ENCODE results near the gene SMPX.
A peak's percentile ranks its signal among the peaks of the same experiment; 100 is the strongest.

The SMPX gene

GRCh38 chrX:21700967-21701366 lies 56.9 kb downstream of the SMPX start:
- ATAC-seq = no peak
- TF ChIP-seq ARNTL (CRISPR knock-in tag; IDR thresholded peaks at IDR 0.05; ENCODE audit: borderline replicate concordance, low read depth) = no peak
- TF ChIP-seq ISL1 (CRISPR knock-in tag; IDR thresholded peaks at IDR 0.05) = peak; percentile 46; the same call in 1 of the 2 replicates
- peak; percentile 90 for TF ChIP-seq TCF4 (CRISPR knock-in tag; IDR thresholded peaks at IDR 0.05; ENCODE audit: borderline replicate concordance)
- TF ChIP-seq GLIS3 (CRISPR knock-in tag; IDR thresholded peaks at IDR 0.05) = no peak

- no peak for ATAC-seq
- no peak for TF ChIP-seq TOX (CRISPR knock-in tag; IDR thresholded peaks at IDR 0.05; ENCODE audit: borderline replicate concordance)
- TF ChIP-seq ESRRG (CRISPR knock-in tag; IDR thresholded peaks at IDR 0.05) = no peak
- no peak for TF ChIP-seq ZNF70 (CRISPR knock-in tag; IDR thresholded peaks at IDR 0.05)
- no peak for TF ChIP-seq ZNF8 (CRISPR knock-in tag; IDR thresholded peaks at IDR 0.05)
- TF ChIP-seq ZNF565 (CRISPR knock-in tag; conservative IDR thresholded peaks at IDR 0.05; ENCODE audit: low read depth) = no peak
Measured at GRCh38 chrX:21700275-21700674, 57.6 kb downstream of the SMPX start.

- TF ChIP-seq TOX (CRISPR knock-in tag; IDR thresholded peaks at IDR 0.05; ENCODE audit: borderline replicate concordance) (no peak), ZNF70 (CRISPR knock-in tag; IDR thresholded peaks at IDR 0.05) (no peak), GLIS3 (CRISPR knock-in tag; IDR thresholded peaks at IDR 0.05) (no peak), ISL1 (CRISPR knock-in tag; IDR thresholded peaks at IDR 0.05) (no peak), SNAI2 (CRISPR knock-in tag; IDR thresholded peaks at IDR 0.05) (no peak), CSDC2 (CRISPR knock-in tag; IDR thresholded peaks at IDR 0.05) (no peak), ZNF8 (CRISPR knock-in tag; IDR thresholded peaks at IDR 0.05) (no peak), CSRNP3 (CRISPR knock-in tag; IDR thresholded peaks at IDR 0.05) (no peak), ZFP3 (CRISPR knock-in tag; IDR thresholded peaks at IDR 0.05) (no peak)
- no peak for ATAC-seq
Measured at GRCh38 chrX:21699136-21699535, 58.8 kb downstream of the SMPX start.

GRCh38 chrX:21698272-21698671 lies 59.6 kb downstream of the SMPX start:
- no peak for ATAC-seq
- TF ChIP-seq ZNF565 (CRISPR knock-in tag; conservative IDR thresholded peaks at IDR 0.05; ENCODE audit: low read depth) (no peak), CSRNP3 (CRISPR knock-in tag; IDR thresholded peaks at IDR 0.05) (no peak), OSR1 (CRISPR knock-in tag; IDR thresholded peaks at IDR 0.05) (no peak), BACH2 (CRISPR knock-in tag; IDR thresholded peaks at IDR 0.05; ENCODE audit: borderline replicate concordance) (no peak), ARNTL (CRISPR knock-in tag; IDR thresholded peaks at IDR 0.05; ENCODE audit: borderline replicate concordance, low read depth) (no peak), CREB5 (CRISPR knock-in tag; IDR thresholded peaks at IDR 0.05; ENCODE audit: low read depth) (no peak)

GRCh38 chrX:21691512-21692018 lies 66.4 kb downstream of the SMPX start:
- no peak for ATAC-seq
- no peak for TF ChIP-seq SNAI2 (CRISPR knock-in tag; IDR thresholded peaks at IDR 0.05)
- TF ChIP-seq ZNF565 (CRISPR knock-in tag; conservative IDR thresholded peaks at IDR 0.05; ENCODE audit: low read depth) = no peak

- no peak for ATAC-seq
- TF ChIP-seq GLIS3 (CRISPR knock-in tag; IDR thresholded peaks at IDR 0.05) (no peak), TCF4 (CRISPR knock-in tag; IDR thresholded peaks at IDR 0.05; ENCODE audit: borderline replicate concordance) (no peak), CSRNP3 (CRISPR knock-in tag; IDR thresholded peaks at IDR 0.05) (no peak), ZFP3 (CRISPR knock-in tag; IDR thresholded peaks at IDR 0.05) (no peak), CREB5 (CRISPR knock-in tag; IDR thresholded peaks at IDR 0.05; ENCODE audit: low read depth) (no peak), ARNTL (CRISPR knock-in tag; IDR thresholded peaks at IDR 0.05; ENCODE audit: borderline replicate concordance, low read depth) (no peak)
Measured at GRCh38 chrX:21683941-21684340, 74.0 kb downstream of the SMPX start.
